Naive thymus-derived CD4-positive, alpha-beta T cell (primary cell): ENCODE results near the gene CELF3. TPM values are rescaled to one million over a fixed set of nuclear protein-coding genes. Genes with fewer than 3 reads are reported as not detected.

ENCODE experiments used
- ATAC-seq: fragments of 150-1000 bp; cut with Tn5 transposase; 2 replicates; pipeline ENCODE4 v1.10.0; 2021; ENCODE audit warnings: mild to moderate bottlenecking, moderate library complexity
- CTCF ChIA-PET: fragments of 350-600 bp; sonication (Branson Sonifier 250); formaldehyde crosslinking; loops from one replicate; lab custom pipeline; 2021; ENCODE audit warnings: antibody characterized with exemption; lab: Charles Lee
- POLR2A ChIA-PET: fragments of 350-600 bp; sonication (Branson Sonifier 250); formaldehyde crosslinking; loops from one replicate; lab custom pipeline; 2021; ENCODE audit warnings: antibody characterized with exemption, inconsistent platforms; lab: Charles Lee
- DNase-seq, 9 donors: peaks; one replicate each; pipeline versions ENCODE4 v3.0.0 to v3.0.0-alpha.2; 2020 to 2022; ENCODE audit warnings: mixed read lengths in 1 of 9
- H3K27ac ChIP-seq: one replicate; pipeline ENCODE4 v1.7.0; 2013; ENCODE audit warnings: mild to moderate bottlenecking, low read depth, low read length, moderate library complexity
- H3K27me3 ChIP-seq, 2 donors: one replicate each; pipeline ENCODE4 v1.7.0; 2013; ENCODE audit warnings: low read length in 2 of 2, mild to moderate bottlenecking in 2 of 2, moderate library complexity in 2 of 2; ENCODE audit not compliant: control insufficient read depth in 2 of 2, insufficient read depth in 2 of 2
- H3K36me3 ChIP-seq, 3 experiments: 1 replicate in 2 of 3; 2 replicates in 1 of 3; pipeline ENCODE4 v1.7.0; 2013; ENCODE audit warnings: low read length in 3 of 3, mild to moderate bottlenecking in 3 of 3, moderate library complexity in 1 of 3; ENCODE audit not compliant: insufficient read depth in 3 of 3, control insufficient read depth in 2 of 3
- H3K4me1 ChIP-seq, 2 donors: one replicate each; pipeline ENCODE4 v1.7.0; 2013; ENCODE audit warnings: low read length in 2 of 2, mild to moderate bottlenecking in 2 of 2, moderate library complexity in 1 of 2; ENCODE audit not compliant: control insufficient read depth in 2 of 2, insufficient read depth in 2 of 2
- H3K4me3 ChIP-seq: 2 replicates; pipeline ENCODE4 v1.7.0; 2013; ENCODE audit warnings: mild to moderate bottlenecking, low read length
- H3K9me3 ChIP-seq, 3 experiments: 1 replicate in 2 of 3; 2 replicates in 1 of 3; pipeline ENCODE4 v1.7.0; 2013; ENCODE audit warnings: low read length in 3 of 3; ENCODE audit not compliant: control insufficient read depth in 2 of 3
- H3K27ac Mint-ChIP-seq, 9 donors: one replicate each; pipeline ENCODE4 v1.8.0; 2020 to 2022; ENCODE audit warnings: mixed read lengths in 9 of 9, mild to moderate bottlenecking in 8 of 9, moderate library complexity in 5 of 9, inconsistent platforms in 2 of 9
- H3K27me3 Mint-ChIP-seq, 5 donors: one replicate each; pipeline ENCODE4 v1.8.0; 2021 to 2022; ENCODE audit warnings: mixed read lengths in 5 of 5, mild to moderate bottlenecking in 1 of 5
- H3K36me3 Mint-ChIP-seq, 5 donors: one replicate each; pipeline ENCODE4 v1.8.0; 2020 to 2022; ENCODE audit warnings: mixed read lengths in 5 of 5, mild to moderate bottlenecking in 3 of 5, inconsistent platforms in 1 of 5
- H3K4me1 Mint-ChIP-seq, 7 donors: one replicate each; pipeline ENCODE4 v1.8.0; 2020 to 2022; ENCODE audit warnings: mixed read lengths in 7 of 7, mild to moderate bottlenecking in 3 of 7, inconsistent platforms in 1 of 7
- H3K4me3 Mint-ChIP-seq, 10 donors: one replicate each; pipeline ENCODE4 v1.8.0; 2020 to 2022; ENCODE audit warnings: mild to moderate bottlenecking in 10 of 10, mixed read lengths in 10 of 10, moderate library complexity in 6 of 10, inconsistent platforms in 2 of 10
- H3K9me3 Mint-ChIP-seq, 11 donors: one replicate each; pipeline ENCODE4 v1.8.0; 2020 to 2022; ENCODE audit warnings: mixed read lengths in 11 of 11, mild to moderate bottlenecking in 4 of 11, inconsistent platforms in 1 of 11, moderate library complexity in 1 of 11
- intact Hi-C, 2 donors: fragments of 100-400 bp; cut with micrococcal nuclease; formaldehyde crosslinking; loops; one replicate each; pipeline ENCODE4 v1.15.1; 2023
- polyA plus RNA-seq, 2 donors: library from polyadenylated mRNA; unstranded; fragments of 300-500 nt; fragmentation: Illumina TruSeq; gene quantifications; one replicate each; pipeline ENCODE4 v1.2.3, GENCODE V29; 2021
- total RNA-seq, 6 experiments: library from RNA in 5 of 6; stranded (reverse) in 5 of 6; gene quantifications; 1 replicate in 5 of 6; 2 replicates in 1 of 6; pipeline ENCODE4 v1.2.3 and lab custom pipeline; 2021 to 2026

The CELF3 gene
- total and polyA plus RNA-seq, 7 experiments from 2014 or later, result not detected

- H3K9me3 Mint-ChIP-seq, result peaks cover 0 to 1% (median 0%) of the 10 kb centered on the region in 11 donors
Observed at GRCh38 chr1:151718011-151718431, 1.4 kb upstream of the CELF3 start.

DNA sequence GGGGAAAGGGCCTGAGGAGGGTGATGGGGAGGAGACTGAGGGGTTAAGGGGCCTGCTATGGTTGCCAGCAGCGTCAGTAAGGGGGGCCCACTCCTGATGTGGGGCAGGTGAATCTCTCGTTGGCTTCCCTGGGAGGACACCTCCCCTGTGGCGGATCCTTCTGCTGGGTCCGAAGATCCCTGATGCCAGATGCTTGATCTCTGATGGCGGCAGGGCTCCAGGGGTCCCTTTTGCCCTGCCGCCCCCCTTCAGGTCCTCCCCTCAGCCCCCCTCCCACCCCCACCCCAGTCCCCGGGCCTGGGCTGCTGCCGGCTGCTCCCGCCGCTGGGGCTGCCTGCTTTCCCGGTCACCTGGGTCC lies 219 bp downstream of the CELF3 start:
- Histone ChIP-seq H3K9me3 (no peaks in the 10 kb centered on the region), H3K27me3 (peaks cover 0 to 9% of the 10 kb centered on the region in 2 donors), H3K4me1 (peaks cover under 1 to 9% of the 10 kb centered on the region in 2 donors), H3K4me3 (no peak overlapping the region), H3K27ac (no peak overlapping the region), H3K36me3 (no peaks in the 10 kb centered on the region)
- ATAC-seq, result no peak
- intact Hi-C loops, result no loop called here
- Mint-ChIP-seq H3K27ac (no peak overlapping the region), H3K27me3 (peaks cover 60 to 73% (median 65%) of the 10 kb centered on the region in 5 donors), H3K4me3 (peak overlapping the region in 1 of 10 donors; percentile 63), H3K4me1 (peaks cover 17 to 34% (median 23%) of the 10 kb centered on the region in 7 donors), H3K36me3 (peaks cover 0 to 5% (median 0%) of the 10 kb centered on the region in 5 donors), H3K9me3 (peaks cover 0 to 1% (median 0%) of the 10 kb centered on the region in 11 donors)
- DNase-seq, result no peak
- CTCF ChIA-PET, result no interaction called here
- POLR2A ChIA-PET, result interaction anchor here (0.6 to 0.7 kb wide), 2 partner anchors 22 to 75 kb away, joined by 3 read pairs; no protein-coding TSS in a partner anchor

More at GRCh38 chr1:151718011-151718431, 1.4 kb upstream of the CELF3 start:
- Mint-ChIP-seq H3K27ac (no peak overlapping the region), H3K4me3 (peak overlapping the region in 1 of 10 donors; percentile 7), H3K27me3 (peaks cover 60 to 81% (median 67%) of the 10 kb centered on the region in 5 donors), H3K36me3 (peaks cover 0 to 5% (median 0%) of the 10 kb centered on the region in 5 donors), H3K4me1 (peaks cover 19 to 41% (median 26%) of the 10 kb centered on the region in 7 donors)
- ATAC-seq (no peak), DNase-seq (no peak)
- CTCF ChIA-PET, result no interaction called here
- Histone ChIP-seq H3K4me1 (peaks cover 9 to 14% of the 10 kb centered on the region in 2 donors), H3K4me3 (no peak overlapping the region), H3K27me3 (peaks cover 0 to 9% of the 10 kb centered on the region in 2 donors), H3K36me3 (no peaks in the 10 kb centered on the region), H3K9me3 (no peaks in the 10 kb centered on the region), H3K27ac (no peak overlapping the region)
- POLR2A ChIA-PET, result no interaction called here
- intact Hi-C loops, result no loop called here

- peaks cover 0 to 6% of the 10 kb centered on the region in 2 donors for H3K4me1 ChIP-seq
- H3K27me3 ChIP-seq, result peaks cover 0 to 9% of the 10 kb centered on the region in 2 donors
- Mint-ChIP-seq H3K27me3 (peaks cover 60 to 73% (median 65%) of the 10 kb centered on the region in 5 donors), H3K4me3 (no peak overlapping the region), H3K27ac (no peak overlapping the region), H3K9me3 (peaks cover 0 to 1% (median 0%) of the 10 kb centered on the region in 11 donors), H3K36me3 (peaks cover 0 to 5% (median 0%) of the 10 kb centered on the region in 5 donors), H3K4me1 (peaks cover 14 to 29% (median 19%) of the 10 kb centered on the region in 7 donors)
- ChIA-PET CTCF (no interaction called here), POLR2A (interaction anchor here (0.6 kb wide), 1 partner anchor 75 kb away, joined by 3 read pairs; no protein-coding TSS in a partner anchor)
- no peaks in the 10 kb centered on the region for H3K9me3 ChIP-seq
- H3K36me3 ChIP-seq, result no peaks in the 10 kb centered on the region
- H3K27ac ChIP-seq, result no peak overlapping the region
- H3K4me3 ChIP-seq, result no peak overlapping the region
- DNase-seq (no peak), ATAC-seq (no peak)
- intact Hi-C loops, result no loop called here
Observed at GRCh38 chr1:151715726-151716404, 738 bp downstream of the CELF3 start.

DNA sequence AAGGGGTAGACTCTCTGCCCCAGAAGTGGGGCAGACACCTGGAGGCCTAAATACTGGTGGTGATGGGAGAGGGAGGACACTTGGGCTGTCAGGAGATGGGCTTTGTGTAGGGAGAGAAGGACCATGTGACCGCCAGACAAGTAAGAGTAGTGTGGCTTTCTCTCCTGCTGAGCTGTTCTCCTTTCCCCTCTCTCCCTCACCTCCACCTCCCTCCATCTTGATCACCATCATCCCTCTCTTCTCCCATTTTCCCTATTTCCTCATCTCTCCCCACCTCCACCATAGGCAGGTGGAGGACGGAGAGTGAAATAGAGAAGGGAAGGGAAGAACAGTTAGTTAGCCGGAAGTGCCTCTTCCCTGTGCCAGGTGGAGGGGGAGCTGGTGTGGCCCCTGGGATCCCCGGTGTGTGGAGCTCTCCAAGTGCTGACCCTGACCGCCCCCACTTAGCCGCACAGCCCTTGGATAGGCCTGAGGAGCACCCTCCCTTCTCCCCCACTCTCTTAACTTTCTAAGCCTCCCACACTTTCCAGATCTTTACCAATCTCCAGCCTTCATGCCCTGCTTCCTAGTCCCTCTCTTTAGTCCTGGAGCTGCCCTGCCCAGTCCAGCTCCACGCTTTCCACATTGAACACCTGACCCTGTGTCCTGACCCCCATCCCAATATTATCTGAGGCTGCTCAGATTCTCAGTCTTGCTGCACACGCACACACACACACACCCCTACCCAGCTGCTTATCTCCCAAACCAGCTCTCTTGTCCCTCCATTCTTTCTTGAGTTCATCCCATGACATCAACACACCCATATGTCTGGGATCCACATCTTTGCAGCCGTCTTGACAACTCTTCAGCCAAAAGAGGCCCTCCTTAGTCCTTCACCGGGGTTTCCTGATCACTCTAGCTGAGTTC lies 1.5 kb downstream of the CELF3 start:
- Mint-ChIP-seq H3K36me3 (peaks cover 0 to 5% (median 0%) of the 10 kb centered on the region in 5 donors), H3K4me3 (no peak overlapping the region), H3K27me3 (peaks cover 53 to 65% (median 62%) of the 10 kb centered on the region in 5 donors), H3K27ac (no peak overlapping the region), H3K9me3 (peaks cover 0 to 1% (median 0%) of the 10 kb centered on the region in 11 donors), H3K4me1 (peaks cover 7 to 21% (median 13%) of the 10 kb centered on the region in 7 donors)
- no peak overlapping the region for H3K4me3 ChIP-seq
- H3K9me3 ChIP-seq, result no peaks in the 10 kb centered on the region
- H3K4me1 ChIP-seq, result no peaks in the 10 kb centered on the region
- no peak for DNase-seq
- ChIA-PET CTCF (interaction anchor here (0.6 kb wide), 1 partner anchor 11 kb away, joined by 3 read pairs; no protein-coding TSS in a partner anchor), POLR2A (no interaction called here)
- no peaks in the 10 kb centered on the region for H3K36me3 ChIP-seq
- peaks cover 0 to 9% of the 10 kb centered on the region in 2 donors for H3K27me3 ChIP-seq
- intact Hi-C loops, result no loop called here
- no peak for ATAC-seq
- H3K27ac ChIP-seq, result no peak overlapping the region

GRCh38 chr1:151713874-151714273 lies 2.7 kb downstream of the CELF3 start:
- H3K27me3 ChIP-seq, result peaks cover 0 to 9% of the 10 kb centered on the region in 2 donors
- no peak overlapping the region for H3K4me3 ChIP-seq
- Mint-ChIP-seq H3K4me3 (no peak overlapping the region), H3K9me3 (peaks cover 0 to 1% (median 0%) of the 10 kb centered on the region in 11 donors), H3K27ac (no peak overlapping the region), H3K27me3 (peaks cover 42 to 62% (median 52%) of the 10 kb centered on the region in 5 donors), H3K4me1 (peaks cover 6 to 15% (median 11%) of the 10 kb centered on the region in 7 donors), H3K36me3 (peaks cover 0 to 5% (median 0%) of the 10 kb centered on the region in 5 donors)
- H3K36me3 ChIP-seq, result no peaks in the 10 kb centered on the region
- DNase-seq (no peak), ATAC-seq (no peak)
- ChIA-PET POLR2A (no interaction called here), CTCF (no interaction called here)
- H3K9me3 ChIP-seq, result no peaks in the 10 kb centered on the region
- H3K27ac ChIP-seq, result no peak overlapping the region
- no peaks in the 10 kb centered on the region for H3K4me1 ChIP-seq
- intact Hi-C loops, result no loop called here

GRCh38 chr1:151713044-151713443 lies 3.6 kb downstream of the CELF3 start:
- ATAC-seq, result no peak
- Mint-ChIP-seq H3K9me3 (peaks cover 0 to 1% (median 0%) of the 10 kb centered on the region in 11 donors), H3K27ac (no peak overlapping the region), H3K27me3 (peaks cover 33 to 54% (median 44%) of the 10 kb centered on the region in 5 donors), H3K4me1 (peaks cover 6 to 14% (median 11%) of the 10 kb centered on the region in 7 donors), H3K4me3 (no peak overlapping the region), H3K36me3 (peaks cover 0 to 5% (median 0%) of the 10 kb centered on the region in 5 donors)
- Histone ChIP-seq H3K4me1 (no peaks in the 10 kb centered on the region), H3K4me3 (no peak overlapping the region), H3K36me3 (no peaks in the 10 kb centered on the region), H3K9me3 (no peaks in the 10 kb centered on the region), H3K27ac (no peak overlapping the region), H3K27me3 (peaks cover 0 to 9% of the 10 kb centered on the region in 2 donors)
- CTCF ChIA-PET, result no interaction called here
- intact Hi-C loops, result no loop called here
- no peak for DNase-seq
- POLR2A ChIA-PET, result no interaction called here
